Skin of body (tissue), 2 donors: ENCODE results near the gene CEBPE. TPM values are rescaled to one million over a fixed set of nuclear protein-coding genes. Genes with fewer than 3 reads are reported as not detected.
A peak's percentile ranks its signal among the peaks of the same experiment; 100 is the strongest.
"Not testable (repeated sequence)": the region's sequence is repeated elsewhere in the genome, so short reads cannot be mapped to it uniquely, and the experiment has no call there.

Experiments used
- DNase-seq: peaks from one replicate; lab custom pipeline; 2025; lab: John Stamatoyannopoulos, UW
- total RNA-seq: library from RNA; depleted of rRNA; stranded (reverse); fragments of >200 nt; gene quantifications from one replicate; pipeline ENCODE4 v1.2.3, GENCODE V29; 2014

The CEBPE gene
- total RNA-seq, 1 donor from 2014 or later: 1.5 TPM

- no peak for DNase-seq
These were observed 2.3 kb upstream of the CEBPE start for GRCh38 chr14:23121361-23121771.

- peak; percentile 85 for DNase-seq
These were observed 1.6 kb upstream of the CEBPE start for GRCh38 chr14:23120541-23121251.

GRCh38 chr14:23119363-23120327 is 590 bp upstream of the CEBPE start:
- no peak for DNase-seq

- no peak for DNase-seq
These were observed 1.6 kb downstream of the CEBPE start for GRCh38 chr14:23117371-23118020.

- DNase-seq: no peak
These were observed 3.1 kb downstream of the CEBPE start for GRCh38 chr14:23115918-23116317.

- DNase-seq: no peak
These were observed 3.9 kb downstream of the CEBPE start for GRCh38 chr14:23115039-23115731.

GRCh38 chr14:23114669-23115038 is 4.4 kb downstream of the CEBPE start:
- no peak for DNase-seq

- no peak for DNase-seq
These were observed 5.0 kb downstream of the CEBPE start for GRCh38 chr14:23114120-23114458.

GRCh38 chr14:23113431-23114119 is 5.5 kb downstream of the CEBPE start:
- DNase-seq: no peak

GRCh38 chr14:23112359-23113178 is 6.5 kb downstream of the CEBPE start:
- DNase-seq: no peak

GRCh38 chr14:23110579-23111365 is 8.3 kb downstream of the CEBPE start:
- no peak for DNase-seq

GRCh38 chr14:23109769-23110168 is 9.3 kb downstream of the CEBPE start:
- DNase-seq: no peak

GRCh38 chr14:23108169-23108568 is 10.9 kb downstream of the CEBPE start:
- DNase-seq: not testable (repeated sequence)

- not testable (repeated sequence) for DNase-seq
These were observed 11.4 kb downstream of the CEBPE start for GRCh38 chr14:23107620-23108019.

- DNase-seq: no peak
These were observed 12.4 kb downstream of the CEBPE start for GRCh38 chr14:23106747-23107045.

GRCh38 chr14:23105348-23105824 is 13.7 kb downstream of the CEBPE start:
- no peak for DNase-seq

GRCh38 chr14:23104591-23105347 is 14.3 kb downstream of the CEBPE start, which contains the start of gene CIROP:
CIROP (minus strand) TSS chr14:23104989; CDS start chr14:23104920, 69 bp downstream.
- no peak for DNase-seq

- DNase-seq: no peak
These were observed 14.9 kb downstream of the CEBPE start for GRCh38 chr14:23104070-23104590.
